NB4 (cell line): Measurements from ENCODE around the gene NIPA2.

Source experiments
- CTCF ChIP-seq: IDR thresholded peaks from one replicate; pipeline ENCODE4 v1.5.1; 2012; ENCODE audit warnings: low read depth, low read length
- POLR2A ChIP-seq: IDR thresholded peaks from 2 replicates; pipeline ENCODE4 v1.6.1; 2011; ENCODE audit warnings: mild to moderate bottlenecking; ENCODE audit not compliant: insufficient read length; ENCODE audit errors: extremely low read depth

GRCh38 chr15:22903961-22904534 is 65.6 kb downstream of the NIPA2 start:
- TF ChIP-seq CTCF (no peak), POLR2A (no peak)
